SU-DHL-6 (cell line): Measurements from ENCODE around the gene TPPP2.

ENCODE experiments used
- H2AFZ ChIP-seq: fragments of 200-600 bp; sonication (generic); 2 replicates; pipeline ENCODE4 v1.6.1; 2014; ENCODE audit warnings: low read depth, mild to moderate bottlenecking, moderate library complexity, mixed read lengths, antibody characterized with exemption, low read length; ENCODE audit not compliant: severe bottlenecking
- H3F3A ChIP-seq: fragments of 200-600 bp; shearing (Covaris generic); 2 replicates; pipeline ENCODE4 v1.6.0; 2016; ENCODE audit warnings: antibody characterized with exemption, mild to moderate bottlenecking; ENCODE audit not compliant: insufficient read depth
- H3K27ac ChIP-seq: fragments of 200-600 bp; sonication (generic); 2 replicates; pipeline ENCODE4 v1.5.1; 2016; ENCODE audit warnings: low read depth, mild to moderate bottlenecking, low read length, moderate library complexity, mixed read lengths
- H3K27me3 ChIP-seq: fragments of 200-600 bp; sonication (generic), shearing (Covaris generic); 2 replicates; pipeline ENCODE4 v1.6.0; 2014; ENCODE audit warnings: mild to moderate bottlenecking, low read length
- H3K36me3 ChIP-seq: fragments of 200-600 bp; sonication (generic); 2 replicates; pipeline ENCODE4 v1.6.1; 2014; ENCODE audit warnings: mild to moderate bottlenecking, low read length, mixed read lengths
- H3K4me2 ChIP-seq: fragments of 300-600, 200-600 bp; shearing (Covaris generic), sonication (generic); 2 replicates; pipeline ENCODE4 v1.6.0; 2014; ENCODE audit warnings: low read length, low read depth, mild to moderate bottlenecking; ENCODE audit not compliant: poor library complexity, severe bottlenecking
- H3K4me3 ChIP-seq: fragments of 200-600 bp; sonication (generic); 2 replicates; pipeline ENCODE4 v1.5.1; 2014; ENCODE audit warnings: antibody characterized with exemption, low read length, mild to moderate bottlenecking, mixed read lengths; ENCODE audit not compliant: insufficient read depth, poor library complexity, severe bottlenecking
- H3K79me2 ChIP-seq: fragments of 200-600 bp; sonication (generic); 2 replicates; pipeline ENCODE4 v1.6.1; 2014; ENCODE audit warnings: mild to moderate bottlenecking, low read length, moderate library complexity; ENCODE audit not compliant: insufficient read depth
- H3K9ac ChIP-seq: fragments of 200-600 bp; sonication (generic); 2 replicates; pipeline ENCODE4 v1.7.0; 2014; ENCODE audit warnings: mild to moderate bottlenecking, low read length
- H3K9me2 ChIP-seq: fragments of 200-600 bp; sonication (generic); replicated peaks from 2 replicates; pipeline ENCODE4 v1.6.1; 2014; ENCODE audit warnings: low read length; ENCODE audit not compliant: insufficient read depth
- H3K9me3 ChIP-seq: fragments of 200-600 bp; sonication (generic); 2 replicates; pipeline ENCODE4 v1.6.1; 2014; ENCODE audit warnings: low read length, mixed read lengths; ENCODE audit not compliant: insufficient read depth
- H4K20me1 ChIP-seq: fragments of 200-600 bp; sonication (generic); 2 replicates; pipeline ENCODE4 v1.6.1; 2014; ENCODE audit warnings: low read depth, mild to moderate bottlenecking, antibody characterized with exemption, low read length, moderate library complexity, mixed read lengths
- EZH2phosphoT487 ChIP-seq: fragments of 200-600 bp; sonication (generic), shearing (Covaris generic); conservative IDR thresholded peaks from 2 replicates; pipeline ENCODE4 v1.6.1; 2018; ENCODE audit warnings: mild to moderate bottlenecking, antibody characterized with exemption, low read length, moderate library complexity, mixed read lengths
- TF ChIP-seq, protein P1 (sequence below): fragments of 200-600 bp; sonication (generic); IDR thresholded peaks from one replicate; pipeline ENCODE4 v1.5.1; 2017; ENCODE audit warnings: antibody characterized with exemption, mild to moderate bottlenecking, low read length, moderate library complexity; ENCODE audit not compliant: insufficient read depth, poor library complexity, severe bottlenecking

The TPPP2 gene

DNA sequence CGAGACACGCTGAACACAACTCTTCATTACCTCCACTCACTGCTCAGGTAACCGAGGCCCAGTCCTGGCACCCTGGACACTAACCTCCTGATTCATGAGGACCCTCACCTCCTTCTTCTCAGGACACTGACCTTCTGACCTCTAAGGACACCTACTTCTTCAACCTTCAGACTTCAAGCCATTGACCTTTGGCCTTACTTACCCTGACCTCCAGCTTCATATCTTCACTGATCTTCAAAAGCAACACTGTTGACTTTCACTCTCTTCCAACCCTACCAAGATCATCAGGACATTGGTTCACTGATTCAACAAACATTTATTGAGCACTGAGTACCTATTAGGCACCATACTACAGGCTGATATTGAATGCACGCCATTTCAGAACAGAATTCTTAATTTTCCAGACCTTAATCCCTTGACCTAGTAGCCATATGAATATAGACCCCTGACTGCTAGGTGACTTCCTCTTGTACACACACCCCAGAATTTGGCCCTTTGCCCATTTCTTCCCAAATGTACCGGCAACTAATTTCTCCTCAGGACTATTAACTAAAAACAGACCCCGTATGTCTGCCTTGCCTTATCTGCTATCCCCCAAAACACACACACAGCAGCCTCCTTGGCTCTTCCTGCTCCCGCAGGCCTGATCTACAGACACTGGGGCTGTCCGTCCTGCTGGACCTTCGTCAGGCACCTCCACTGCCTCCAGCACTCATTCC is 45.9 kb downstream of the TPPP2 start:
- H4K20me1 ChIP-seq, result no peaks in the 10 kb centered on the region
- H2AFZ ChIP-seq, result no peak overlapping the region
- H3K27ac ChIP-seq, result no peak overlapping the region
- H3K4me3 ChIP-seq, result no peak overlapping the region
- H3K27me3 ChIP-seq, result no peaks in the 10 kb centered on the region
- TF ChIP-seq, protein P1, sequence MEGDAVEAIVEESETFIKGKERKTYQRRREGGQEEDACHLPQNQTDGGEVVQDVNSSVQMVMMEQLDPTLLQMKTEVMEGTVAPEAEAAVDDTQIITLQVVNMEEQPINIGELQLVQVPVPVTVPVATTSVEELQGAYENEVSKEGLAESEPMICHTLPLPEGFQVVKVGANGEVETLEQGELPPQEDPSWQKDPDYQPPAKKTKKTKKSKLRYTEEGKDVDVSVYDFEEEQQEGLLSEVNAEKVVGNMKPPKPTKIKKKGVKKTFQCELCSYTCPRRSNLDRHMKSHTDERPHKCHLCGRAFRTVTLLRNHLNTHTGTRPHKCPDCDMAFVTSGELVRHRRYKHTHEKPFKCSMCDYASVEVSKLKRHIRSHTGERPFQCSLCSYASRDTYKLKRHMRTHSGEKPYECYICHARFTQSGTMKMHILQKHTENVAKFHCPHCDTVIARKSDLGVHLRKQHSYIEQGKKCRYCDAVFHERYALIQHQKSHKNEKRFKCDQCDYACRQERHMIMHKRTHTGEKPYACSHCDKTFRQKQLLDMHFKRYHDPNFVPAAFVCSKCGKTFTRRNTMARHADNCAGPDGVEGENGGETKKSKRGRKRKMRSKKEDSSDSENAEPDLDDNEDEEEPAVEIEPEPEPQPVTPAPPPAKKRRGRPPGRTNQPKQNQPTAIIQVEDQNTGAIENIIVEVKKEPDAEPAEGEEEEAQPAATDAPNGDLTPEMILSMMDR, result no peak
- no peak for TF ChIP-seq EZH2phosphoT487
- no peak overlapping the region for H3K9ac ChIP-seq
- H3K9me2 ChIP-seq, result no peaks in the 10 kb centered on the region
- no peaks in the 10 kb centered on the region for H3K79me2 ChIP-seq
- no peak overlapping the region for H3K4me2 ChIP-seq
- H3K36me3 ChIP-seq, result no peaks in the 10 kb centered on the region
- H3K9me3 ChIP-seq, result no peaks in the 10 kb centered on the region
- H3F3A ChIP-seq, result no peaks in the 10 kb centered on the region

DNA sequence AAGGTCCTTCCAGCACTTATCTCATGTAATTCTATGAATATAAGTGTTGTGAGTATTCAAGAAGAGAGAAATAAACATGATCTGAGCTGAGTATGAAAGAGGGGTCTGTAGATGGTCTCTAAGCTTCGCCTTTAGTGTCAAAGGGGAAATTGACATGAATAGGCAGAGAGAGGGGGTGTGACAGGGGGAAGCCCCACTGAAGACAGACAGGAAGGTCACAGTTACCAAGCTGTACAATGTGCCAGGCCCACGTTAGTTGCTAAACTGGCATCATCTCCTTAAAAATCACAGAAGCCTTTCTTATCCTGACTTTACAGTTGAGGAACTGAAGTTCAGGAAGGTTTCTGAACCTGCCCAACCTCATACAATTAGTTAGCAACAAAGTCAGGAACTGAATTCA is 47.7 kb downstream of the TPPP2 start:
- H3K4me3 ChIP-seq, result no peak overlapping the region
- no peaks in the 10 kb centered on the region for H3F3A ChIP-seq
- no peak overlapping the region for H3K4me2 ChIP-seq
- no peak overlapping the region for H2AFZ ChIP-seq
- H3K36me3 ChIP-seq, result no peaks in the 10 kb centered on the region
- TF ChIP-seq, protein P1, result no peak
- TF ChIP-seq EZH2phosphoT487, result no peak
- no peaks in the 10 kb centered on the region for H3K9me3 ChIP-seq
- no peaks in the 10 kb centered on the region for H3K27me3 ChIP-seq
- no peak overlapping the region for H3K9ac ChIP-seq
- H3K27ac ChIP-seq, result no peak overlapping the region
- H3K79me2 ChIP-seq, result no peaks in the 10 kb centered on the region
- H3K9me2 ChIP-seq, result no peaks in the 10 kb centered on the region
- H4K20me1 ChIP-seq, result no peaks in the 10 kb centered on the region

DNA sequence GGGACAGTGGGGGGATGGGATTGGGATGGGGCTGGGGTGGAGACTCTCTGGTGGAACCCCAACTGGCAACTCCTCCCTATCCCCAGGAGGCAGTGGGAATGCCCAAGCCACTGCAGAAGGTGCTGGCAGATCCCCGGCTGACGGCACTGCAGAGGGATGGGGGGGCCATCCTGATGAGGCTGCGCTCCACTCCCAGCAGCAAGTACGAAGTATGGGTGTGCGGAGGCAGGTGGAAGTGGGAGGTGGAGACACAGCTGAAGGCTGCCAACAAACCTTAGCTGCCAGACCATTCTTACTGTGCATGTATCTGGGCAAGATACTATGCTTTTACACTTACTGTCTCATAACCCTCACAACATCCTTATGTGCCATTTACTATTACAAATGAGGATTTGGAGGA is 48.3 kb downstream of the TPPP2 start:
- no peaks in the 10 kb centered on the region for H3K36me3 ChIP-seq
- H3K79me2 ChIP-seq, result no peaks in the 10 kb centered on the region
- H3K27me3 ChIP-seq, result no peaks in the 10 kb centered on the region
- no peaks in the 10 kb centered on the region for H4K20me1 ChIP-seq
- no peak overlapping the region for H3K4me3 ChIP-seq
- no peaks in the 10 kb centered on the region for H3K9me2 ChIP-seq
- TF ChIP-seq, protein P1, result no peak
- TF ChIP-seq EZH2phosphoT487, result no peak
- no peak overlapping the region for H3K27ac ChIP-seq
- no peak overlapping the region for H3K9ac ChIP-seq
- no peak overlapping the region for H2AFZ ChIP-seq
- no peaks in the 10 kb centered on the region for H3K9me3 ChIP-seq
- H3F3A ChIP-seq, result no peaks in the 10 kb centered on the region
- H3K4me2 ChIP-seq, result no peak overlapping the region
